NOMO-1 treated with dmso at 0.1 percent for 144 hours (cell line): ENCODE data around the gene PODXL.

ENCODE experiments used
- DNase-seq: peaks from one replicate; lab custom pipeline; 2025; ENCODE audit not compliant: unreplicated experiment; lab: John Stamatoyannopoulos, UW

Gene PODXL

DNA sequence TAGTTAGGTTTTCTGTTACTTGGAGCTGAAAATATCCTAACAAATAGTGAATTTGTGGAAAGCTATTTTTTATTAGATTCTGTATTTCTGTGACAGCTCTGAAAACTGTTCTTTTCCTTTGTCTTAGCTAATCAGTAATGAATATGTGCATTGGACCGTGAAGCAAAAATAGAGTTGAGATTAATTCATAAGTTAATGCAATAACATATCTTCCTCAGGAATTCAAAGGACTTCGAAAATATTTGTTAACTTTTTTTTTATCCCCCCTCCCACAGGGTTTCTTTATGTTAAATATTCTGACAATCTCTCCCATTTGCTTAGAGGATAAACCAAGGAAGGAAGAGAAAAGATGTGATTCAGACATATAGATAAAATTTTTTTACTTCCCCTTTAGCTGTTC is 101.4 kb downstream of the PODXL start:
- no peak for DNase-seq

DNA sequence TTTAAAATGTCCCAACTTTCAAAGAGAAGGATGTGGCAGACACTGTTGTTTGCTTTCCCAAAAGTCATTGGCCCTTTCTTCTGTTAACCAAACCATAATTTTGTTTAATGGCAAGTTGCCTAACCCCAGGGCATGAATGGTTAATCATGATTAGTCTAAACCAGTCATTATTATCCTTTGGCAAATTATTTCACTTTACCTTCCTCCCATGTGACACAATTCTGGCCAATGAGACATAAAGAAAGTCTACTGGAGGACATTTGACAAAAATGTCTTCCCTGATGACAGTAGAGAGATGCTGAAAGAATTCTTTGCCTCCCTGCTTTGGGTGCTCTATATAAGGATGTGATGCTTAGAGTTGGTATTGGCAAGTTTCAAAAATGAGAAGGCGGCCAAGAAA is 101.9 kb downstream of the PODXL start:
- DNase-seq = no peak
